Esophagus muscularis mucosa (tissue), 4 donors: ENCODE results near the gene P2RX7. TPM values are rescaled to one million over a fixed set of nuclear protein-coding genes. Genes with fewer than 3 reads are reported as not detected.
"Not testable (repeated sequence)": the region's sequence is repeated elsewhere in the genome, so short reads cannot be mapped to it uniquely, and the experiment has no call there.

Experiments used
- DNase-seq: peaks from one replicate; pipeline ENCODE4 v3.0.0-alpha.2; 2017; ENCODE audit errors: extremely low spot score
- H3K27ac ChIP-seq, 4 donors: fragments of 200-600 bp; sonication (generic); replicated peaks in 1 of 4; 1 replicate in 3 of 4; 2 replicates in 1 of 4; pipeline ENCODE4 v1.5.1; 2016 to 2019; ENCODE audit warnings: mild to moderate bottlenecking in 1 of 4
- H3K27me3 ChIP-seq, 4 donors: fragments of 200-600 bp; sonication (generic); one replicate each; pipeline versions ENCODE4 v1.5.1 to v1.6.0; 2016 to 2019
- H3K36me3 ChIP-seq, 4 donors: fragments of 200-600 bp; sonication (generic); one replicate each; pipeline ENCODE4 v1.5.1; 2016 to 2019
- H3K4me1 ChIP-seq, 4 donors: fragments of 200-600 bp; sonication (generic); one replicate each; pipeline ENCODE4 v1.5.1; 2016 to 2019
- H3K4me3 ChIP-seq, 4 donors: fragments of 200-600 bp; sonication (generic); 1 replicate in 2 of 4; 2 replicates in 2 of 4; pipeline ENCODE4 v1.5.1; 2016 to 2019; ENCODE audit warnings: mild to moderate bottlenecking in 4 of 4, moderate library complexity in 1 of 4
- H3K9me3 ChIP-seq, 4 donors: fragments of 200-600 bp; sonication (generic); 1 replicate in 3 of 4; 2 replicates in 1 of 4; pipeline ENCODE4 v1.5.1; 2016 to 2019
- CTCF ChIP-seq, 3 experiments: fragments of 200-600 bp in 2 of 3; fragments of 450-650 bp in 1 of 3; sonication (generic) in 2 of 3; IDR thresholded peaks; one replicate each; pipeline ENCODE4 v1.5.1; 2017 to 2019; ENCODE audit warnings: antibody characterized with exemption in 3 of 3, mild to moderate bottlenecking in 2 of 3, moderate library complexity in 1 of 3
- EP300 ChIP-seq: sonication (generic); formaldehyde crosslinking; IDR thresholded peaks from one replicate; pipeline ENCODE4 v1.6.1; 2017; ENCODE audit warnings: antibody characterized with exemption
- POLR2A ChIP-seq: fragments of 450-650 bp; IDR thresholded peaks from one replicate; pipeline ENCODE4 v1.6.1; 2017; ENCODE audit warnings: antibody characterized with exemption, moderate library complexity, mild to moderate bottlenecking, low read depth
- POLR2AphosphoS5 ChIP-seq, 2 donors: sonication (generic); formaldehyde crosslinking; IDR thresholded peaks; one replicate each; pipeline ENCODE4 v1.6.1; 2017; ENCODE audit warnings: antibody characterized with exemption in 2 of 2
- WGBS: methylation state at CpG from one replicate; pipeline ENCODE4 v1.1.5; 2018; 5-methylcytosine and 5-hydroxymethylcytosine counted together
- intact Hi-C: fragments of 100-400 bp; cut with DNase I; formaldehyde crosslinking; loops from one replicate; pipeline ENCODE4 v1.15.1; 2023
- total RNA-seq, 4 donors: library from RNA; depleted of rRNA; stranded (reverse); fragments of >200 nt; gene quantifications; one replicate each; pipeline versions ENCODE4 v1.1.0 to v1.2.1, GENCODE V29; 2016

Gene P2RX7
- total RNA-seq, 4 donors from 2014 or later: 1.5 to 4.3 (median 2.7) TPM

GRCh38 chr12:121222847-121223246 lies 90.2 kb downstream of the P2RX7 start:
- Histone ChIP-seq H3K4me3 (no peak overlapping the region), H3K27me3 (no peaks in the 10 kb centered on the region), H3K27ac (no peak overlapping the region), H3K36me3 (peaks cover 14 to 75% (median 55%) of the 10 kb centered on the region in 4 donors), H3K4me1 (no peaks in the 10 kb centered on the region), H3K9me3 (no peaks in the 10 kb centered on the region)
- no peak for DNase-seq
- intact Hi-C loops: no loop called here
- WGBS: 91% methylated on average over 10 of the region's 10 CpGs
- no peak for TF ChIP-seq CTCF (IDR thresholded peaks at IDR 0.05)
- TF ChIP-seq EP300: no peak
- TF ChIP-seq POLR2AphosphoS5 (IDR thresholded peaks at IDR 0.05): no peak
- TF ChIP-seq POLR2A: no peak

- no peak overlapping the region for H3K4me3 ChIP-seq
- no peak overlapping the region for H3K27ac ChIP-seq
- 78% methylated on average over 9 of the region's 19 CpGs for WGBS
- intact Hi-C loops: no loop called here
- H3K36me3 ChIP-seq: peaks cover 9 to 70% (median 50%) of the 10 kb centered on the region in 4 donors
- no peak for TF ChIP-seq POLR2A
- TF ChIP-seq EP300: no peak
- no peak for TF ChIP-seq POLR2AphosphoS5 (IDR thresholded peaks at IDR 0.05)
- TF ChIP-seq CTCF (IDR thresholded peaks at IDR 0.05): no peak
- no peaks in the 10 kb centered on the region for H3K9me3 ChIP-seq
- no peaks in the 10 kb centered on the region for H3K4me1 ChIP-seq
- no peaks in the 10 kb centered on the region for H3K27me3 ChIP-seq
- no peak for DNase-seq
Measured at GRCh38 chr12:121223292-121224285, 90.9 kb downstream of the P2RX7 start.

- no peaks in the 10 kb centered on the region for H3K27me3 ChIP-seq
- TF ChIP-seq CTCF (IDR thresholded peaks at IDR 0.05) (no peak), POLR2AphosphoS5 (IDR thresholded peaks at IDR 0.05) (no peak), EP300 (no peak), POLR2A (no peak)
- no peaks in the 10 kb centered on the region for H3K4me1 ChIP-seq
- intact Hi-C loops: no loop called here
- DNase-seq: no peak
- H3K36me3 ChIP-seq: peaks cover 9 to 70% (median 49%) of the 10 kb centered on the region in 4 donors
- H3K27ac ChIP-seq: no peak overlapping the region
- H3K4me3 ChIP-seq: no peak overlapping the region
- no peaks in the 10 kb centered on the region for H3K9me3 ChIP-seq
- 82% methylated on average over 8 of the region's 8 CpGs for WGBS
Measured at GRCh38 chr12:121224591-121224990, 91.9 kb downstream of the P2RX7 start.

GRCh38 chr12:121226399-121226798 lies 93.7 kb downstream of the P2RX7 start:
- no peak for TF ChIP-seq POLR2A
- no peak for TF ChIP-seq EP300
- no peak for TF ChIP-seq POLR2AphosphoS5 (IDR thresholded peaks at IDR 0.05)
- no peak for TF ChIP-seq CTCF (IDR thresholded peaks at IDR 0.05)
- Histone ChIP-seq H3K27ac (no peak overlapping the region), H3K9me3 (no peaks in the 10 kb centered on the region), H3K4me1 (peaks cover 0 to 9% (median 5%) of the 10 kb centered on the region in 4 donors), H3K36me3 (peaks cover 9 to 64% (median 46%) of the 10 kb centered on the region in 4 donors), H3K27me3 (no peaks in the 10 kb centered on the region), H3K4me3 (no peak overlapping the region)
- 89% methylated on average over 8 of the region's 8 CpGs for WGBS
- no peak for DNase-seq
- intact Hi-C loops: no loop called here

GRCh38 chr12:121226871-121227270 lies 94.2 kb downstream of the P2RX7 start:
- peaks cover 9 to 62% (median 43%) of the 10 kb centered on the region in 4 donors for H3K36me3 ChIP-seq
- H3K27ac ChIP-seq, DNase-seq, H3K27me3 ChIP-seq, H3K4me1 ChIP-seq, intact Hi-C loops, H3K9me3 ChIP-seq, H3K4me3 ChIP-seq: not testable (repeated sequence)
- 95% methylated on average over 8 of the region's 8 CpGs for WGBS
